HL-60 (cell line): Measurements from ENCODE around the gene WRNIP1.

Experiments used
- CTCF ChIP-seq: IDR thresholded peaks from one replicate; pipeline ENCODE4 v1.5.1; 2011; ENCODE audit warnings: low read length, control low read depth, inconsistent platforms; ENCODE audit not compliant: insufficient read depth
- POLR2AphosphoS5 ChIP-seq: IDR thresholded peaks from 2 replicates; pipeline ENCODE4 v1.6.1; 2012; ENCODE audit warnings: low read depth

GRCh38 chr6:2737885-2738284 lies 27.3 kb upstream of the WRNIP1 start:
- no peak for TF ChIP-seq POLR2AphosphoS5
- no peak for TF ChIP-seq CTCF
